ENCODE measurements around the gene MIPOL1.

The MIPOL1 gene

GRCh38 chr14:37558740-37559139, 361.0 kb downstream of the MIPOL1 start:
- no peak for DNase-seq

DNA sequence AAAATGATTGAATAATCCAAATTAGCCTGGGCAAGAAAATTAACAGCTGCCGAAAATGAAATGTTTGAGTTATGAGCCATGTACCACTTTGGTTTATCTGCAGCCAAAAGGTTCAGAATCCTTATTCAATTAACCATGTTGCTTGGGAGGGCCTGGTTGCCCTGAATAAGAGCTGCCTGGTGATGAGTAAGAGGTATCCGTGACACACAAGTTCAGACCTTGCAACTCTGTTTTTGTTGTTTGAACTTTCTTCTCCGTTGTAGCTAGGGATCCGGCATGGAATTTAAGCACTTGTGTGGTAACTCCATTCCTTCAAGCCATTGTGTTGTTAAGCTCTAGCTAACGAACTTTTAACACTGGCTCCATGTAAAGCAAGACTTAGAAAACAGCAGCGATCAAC, 361.6 kb downstream of the MIPOL1 start:
- no peak for DNase-seq

- DNase-seq = no peak
Observed at GRCh38 chr14:37563189-37563588, 365.5 kb downstream of the MIPOL1 start.

- DNase-seq = no peak
Observed at GRCh38 chr14:37565550-37565949, 367.8 kb downstream of the MIPOL1 start.

- no peak for DNase-seq
Observed at GRCh38 chr14:37566811-37567371, 369.2 kb downstream of the MIPOL1 start.

- DNase-seq = no peak
Observed at GRCh38 chr14:37569729-37570128, 372.0 kb downstream of the MIPOL1 start.

DNA sequence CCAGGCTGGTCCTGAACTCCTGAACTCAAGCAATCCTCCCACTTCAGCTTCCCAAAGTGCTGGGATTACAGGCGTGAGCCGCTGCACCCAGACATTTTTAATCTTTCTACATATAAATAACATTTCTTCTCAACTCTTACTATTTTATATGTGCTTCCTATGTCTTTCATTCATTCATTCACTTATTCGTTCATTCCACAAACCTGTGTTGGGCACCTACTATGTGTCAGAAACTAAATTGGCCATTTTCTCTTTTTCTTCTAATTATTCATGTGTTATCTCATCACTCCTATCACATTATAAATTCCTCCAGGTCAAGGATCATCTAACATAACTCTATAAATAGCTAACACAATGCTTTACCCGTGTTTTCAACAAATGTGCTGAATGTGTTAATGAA, 373.7 kb downstream of the MIPOL1 start:
- no peak for DNase-seq

DNA sequence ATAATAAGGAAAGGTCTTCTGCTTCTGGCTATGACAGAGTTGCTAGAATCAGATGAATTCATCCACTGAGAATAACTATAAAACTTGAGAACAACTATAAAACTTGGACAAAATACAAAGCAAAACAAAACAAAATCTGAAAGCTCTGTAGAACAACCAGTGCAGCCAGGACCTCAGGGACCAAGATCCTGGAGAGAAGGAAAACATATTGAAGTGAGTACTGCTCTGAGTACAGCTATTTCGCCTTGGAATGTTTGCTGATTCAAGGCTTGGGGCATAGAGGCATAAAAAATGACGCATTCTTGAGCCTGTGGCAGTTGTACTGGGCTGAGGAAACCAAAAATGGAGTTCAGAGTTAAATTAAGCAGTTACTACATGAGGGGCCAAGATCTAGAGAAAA, 375.6 kb downstream of the MIPOL1 start:
- no peak for DNase-seq

GRCh38 chr14:37579274-37579673, 381.5 kb downstream of the MIPOL1 start:
- no peak for DNase-seq

GRCh38 chr14:37580146-37580545, 382.4 kb downstream of the MIPOL1 start:
- DNase-seq = no peak

DNA sequence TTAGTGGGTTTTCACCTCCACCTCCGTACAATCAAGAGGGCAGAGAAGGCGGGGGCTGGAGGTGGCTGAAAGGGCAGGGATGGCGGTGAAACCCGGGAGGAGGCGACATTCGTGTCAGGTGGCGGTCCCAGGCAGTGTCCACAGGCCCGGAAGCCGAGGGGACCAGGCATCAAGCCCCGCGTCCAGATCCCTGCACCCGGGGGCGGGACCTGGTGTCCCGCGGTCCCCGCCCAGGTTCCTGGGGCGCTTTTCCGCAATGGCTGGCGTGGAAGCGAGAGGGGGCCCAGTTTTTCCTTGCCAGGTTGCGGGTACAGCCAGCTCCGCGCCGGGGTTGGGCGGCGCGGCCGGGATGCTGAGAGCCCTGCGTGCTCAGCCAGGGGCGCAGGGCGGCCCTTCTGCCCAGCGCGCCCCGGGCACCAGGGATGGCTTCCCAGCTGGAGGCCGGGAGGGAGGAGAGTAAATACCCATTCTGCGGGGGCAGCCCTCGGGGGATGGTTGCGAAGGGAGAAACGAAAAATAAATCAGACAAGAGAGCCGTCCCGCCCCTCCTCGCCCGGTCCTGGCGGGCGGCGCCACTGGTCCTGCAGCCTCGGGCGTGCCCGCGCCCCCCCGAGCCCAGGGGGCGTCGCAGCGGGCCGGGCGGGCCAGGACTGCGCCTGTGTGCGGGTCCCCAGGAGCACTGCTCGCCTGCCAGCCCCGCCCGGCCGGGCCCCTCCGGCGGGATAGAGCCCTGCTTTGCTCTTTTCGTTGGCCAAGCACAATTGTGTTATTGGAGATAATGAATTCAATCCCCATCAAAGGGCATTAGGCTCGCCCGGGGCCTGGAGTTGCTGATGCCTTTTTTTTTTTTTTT, 385.8 kb downstream of the MIPOL1 start:
- no peak for DNase-seq

GRCh38 chr14:37584211-37585100, 386.7 kb downstream of the MIPOL1 start:
- no peak for DNase-seq

DNA sequence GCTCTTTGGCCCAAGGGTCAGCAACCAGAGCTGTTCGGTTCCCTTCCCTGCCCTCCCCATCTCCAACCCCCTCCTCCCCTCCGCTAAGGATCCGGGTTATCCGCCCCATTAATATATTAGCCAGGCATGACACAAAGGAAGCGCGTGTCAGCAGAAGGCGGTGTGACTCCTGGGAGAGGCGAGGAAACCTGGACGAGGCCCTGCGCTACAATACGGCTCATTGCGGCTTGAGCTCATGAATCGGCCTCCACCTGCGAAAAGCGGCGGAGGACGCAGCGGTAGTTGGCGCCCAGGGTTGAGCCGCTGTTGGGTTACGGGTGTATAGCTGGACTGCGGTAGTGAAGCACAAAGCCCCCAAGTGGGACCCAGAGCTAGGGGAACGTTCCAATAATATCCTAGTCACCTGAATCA, 387.4 kb downstream of the MIPOL1 start:
- no peak for DNase-seq

DNA sequence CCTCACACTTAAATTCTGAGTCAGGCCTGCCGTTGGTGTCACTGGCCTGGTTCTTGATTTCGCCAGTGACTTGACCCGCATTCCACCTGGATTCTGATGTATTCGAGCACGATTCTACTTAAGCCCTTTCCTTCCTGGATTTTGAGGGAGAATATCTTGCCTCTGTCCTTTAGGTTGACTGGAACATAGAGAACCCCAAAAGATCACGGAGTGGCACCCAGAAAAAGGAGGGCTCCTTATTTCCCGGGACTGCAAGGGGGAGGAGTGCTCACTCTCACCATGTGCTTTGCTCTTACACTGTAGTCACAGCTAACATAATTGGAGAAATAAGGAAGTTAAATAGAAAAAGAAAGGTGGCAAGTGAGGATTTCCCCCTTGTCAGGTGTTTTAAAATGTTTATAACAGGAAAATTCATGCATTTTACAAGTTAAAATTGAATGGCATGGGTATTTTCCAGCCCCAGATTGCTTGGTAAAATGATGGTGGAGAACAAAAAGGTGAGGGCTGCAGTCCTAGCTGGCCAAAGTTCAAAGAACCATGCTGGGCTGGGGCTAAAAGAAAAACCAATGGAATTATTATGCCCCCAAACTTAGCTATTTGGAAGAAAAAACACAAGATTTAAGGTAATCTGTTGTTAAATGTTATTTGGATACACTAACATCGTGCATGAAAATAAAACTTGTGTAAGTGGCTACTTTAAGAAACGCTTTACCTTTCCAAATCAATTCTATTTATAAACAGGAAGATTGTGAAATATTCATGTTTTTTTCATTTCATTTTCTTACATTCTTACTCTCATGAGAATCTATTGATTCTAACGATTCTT, 388.4 kb downstream of the MIPOL1 start:
- DNase-seq = no peak

DNA sequence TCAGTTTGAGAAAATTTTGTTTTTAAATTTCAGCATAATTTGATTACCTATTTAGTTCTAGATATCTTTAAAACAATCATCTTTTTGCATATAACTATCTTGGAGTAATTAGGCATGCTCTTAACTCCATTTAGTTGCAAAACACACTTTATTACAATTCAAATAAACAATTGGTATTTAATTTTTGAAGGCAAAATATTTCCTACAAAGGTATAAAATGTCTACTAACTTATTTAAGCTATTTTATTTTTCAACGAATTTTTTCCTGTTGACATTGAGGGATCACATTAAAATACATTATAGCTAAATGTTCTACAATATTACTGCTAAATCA, 389.0 kb downstream of the MIPOL1 start:
- DNase-seq = no peak

- DNase-seq = no peak
Observed at GRCh38 chr14:37587131-37587803, 389.5 kb downstream of the MIPOL1 start.

DNA sequence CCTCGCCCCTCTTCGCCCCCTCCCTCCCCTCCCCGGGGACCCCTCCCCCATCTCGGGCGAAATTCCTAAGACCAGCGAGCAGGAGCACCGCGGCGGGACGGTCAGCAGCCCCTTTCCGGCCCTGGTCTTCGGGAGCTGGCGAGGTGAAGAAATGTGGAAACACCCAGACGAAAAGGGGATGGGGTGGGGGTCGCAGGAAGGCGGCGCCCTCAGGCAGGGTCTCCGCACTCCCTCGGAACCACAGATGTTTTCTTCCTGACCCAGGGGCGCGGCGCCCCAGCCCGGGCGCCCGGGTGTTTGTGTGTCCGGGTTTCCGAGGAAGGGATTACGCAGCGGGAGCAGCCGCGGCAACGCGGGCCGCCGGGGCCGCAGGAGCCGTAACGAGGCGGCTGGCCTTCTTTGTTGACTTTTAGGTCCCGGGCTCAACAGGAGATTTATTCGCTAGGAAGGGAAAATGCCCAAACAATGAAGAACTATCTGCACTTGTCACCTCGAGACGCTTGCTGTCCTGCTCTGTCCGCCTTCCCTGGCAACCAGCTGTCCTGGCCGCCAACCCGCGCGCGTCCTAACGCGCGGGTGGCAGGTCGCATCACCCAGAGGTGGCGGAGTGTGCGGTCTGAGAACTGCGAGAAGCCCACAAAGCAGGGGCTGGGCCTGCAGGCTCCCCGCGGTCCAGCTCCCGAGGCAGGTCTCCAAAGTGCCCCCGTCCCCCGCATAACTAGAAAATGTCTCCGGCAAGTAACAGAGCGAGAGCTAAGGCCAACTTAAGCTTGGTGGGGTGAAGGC, 390.3 kb downstream of the MIPOL1 start:
- no peak for DNase-seq

DNA sequence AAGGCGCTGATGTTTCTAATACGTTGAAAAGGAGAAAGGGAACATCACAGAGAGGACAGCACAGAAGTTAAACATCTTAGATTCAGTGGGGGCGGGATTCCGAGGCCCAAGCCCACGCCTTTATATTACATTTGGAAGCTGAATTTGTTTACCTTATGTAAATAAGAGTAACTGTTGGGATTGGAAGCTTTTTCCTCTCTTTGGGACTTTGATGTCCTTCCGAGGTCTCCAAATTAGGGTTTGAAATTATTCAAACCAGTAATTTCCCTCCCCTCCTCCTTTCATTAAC, 390.9 kb downstream of the MIPOL1 start:
- no peak for DNase-seq

DNA sequence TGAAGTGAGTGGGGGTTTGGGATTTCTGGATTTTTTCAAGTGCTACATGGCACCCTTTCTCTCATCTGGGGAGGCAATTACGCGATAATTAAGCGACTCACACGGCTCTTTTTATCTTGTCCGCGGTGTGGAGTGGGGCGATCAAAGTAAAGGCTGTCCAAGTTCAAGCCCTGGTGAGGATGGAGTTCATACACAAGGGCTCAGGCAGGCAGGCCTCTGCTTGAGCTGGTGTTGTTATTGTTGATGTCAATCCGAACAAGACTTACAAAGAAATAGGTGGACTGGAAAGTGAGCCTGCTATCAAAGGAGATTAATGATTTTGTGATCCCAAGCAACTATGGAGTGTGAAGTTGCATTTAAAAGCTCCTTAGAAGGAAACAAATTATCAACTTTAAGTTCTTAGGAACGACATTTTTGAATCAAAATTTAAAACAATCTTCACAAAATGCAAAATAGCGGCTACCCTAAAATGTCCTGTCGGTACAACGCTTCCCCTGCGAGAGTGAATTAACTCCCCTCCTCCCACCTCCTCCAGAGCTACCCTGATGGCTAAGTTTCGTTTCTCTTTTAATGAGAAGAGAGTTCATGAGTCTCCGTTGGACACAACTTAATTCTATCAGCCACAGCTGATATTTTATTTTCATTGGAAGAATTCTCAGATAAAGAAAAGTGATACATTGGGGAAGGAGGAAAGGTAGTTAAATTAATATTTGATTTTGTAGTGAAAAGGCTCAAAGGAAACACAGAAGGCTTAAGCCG, 391.4 kb downstream of the MIPOL1 start:
- DNase-seq = no peak

DNA sequence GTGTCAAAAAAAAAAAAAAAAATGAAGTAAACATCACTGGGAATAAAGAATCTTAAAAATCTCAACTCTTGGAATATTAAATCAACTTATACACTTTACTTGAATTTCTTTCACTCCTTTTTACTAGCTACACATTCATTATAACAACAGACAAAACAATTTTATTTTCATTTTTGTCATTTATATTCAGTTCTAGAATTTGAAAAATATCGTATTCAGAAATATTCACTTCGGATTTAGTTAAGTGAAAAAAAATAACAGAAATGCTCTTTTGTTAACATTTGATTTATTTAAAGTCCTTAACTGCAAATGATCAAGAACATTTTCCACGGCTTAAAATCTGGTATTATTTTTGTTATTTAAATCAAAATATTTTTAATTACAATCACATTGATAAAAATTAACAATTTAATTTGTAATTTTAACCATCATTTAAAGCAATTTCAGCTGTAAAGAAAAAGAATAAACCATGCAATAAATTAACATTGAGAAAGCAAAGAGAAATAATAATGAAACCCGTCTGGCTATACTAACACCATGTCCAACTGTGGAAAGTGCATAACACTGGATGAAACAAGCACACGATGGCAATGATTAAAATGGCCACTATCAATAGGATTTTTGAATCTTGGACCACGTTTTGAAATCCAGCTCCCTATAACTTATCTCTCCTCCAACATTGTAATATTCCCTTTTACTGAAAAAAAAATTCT, 392.1 kb downstream of the MIPOL1 start:
- DNase-seq = no peak

Data from bone marrow (tissue), 2 donors.